HG03342 (cell line): ENCODE data around the gene ARHGAP29.
"Not testable (repeated sequence)": the region's sequence is repeated elsewhere in the genome, so short reads cannot be mapped to it uniquely, and the experiment has no call there.

Source experiments
- ATAC-seq: cut with Tn5 transposase; IDR thresholded peaks from one replicate; pipeline ENCODE4 v1.9.1; 2021; ENCODE audit warnings: mild to moderate bottlenecking, moderate library complexity; ENCODE audit not compliant: unreplicated experiment

Gene ARHGAP29

GRCh38 chr1:94183197-94183815 lies 54.1 kb downstream of the ARHGAP29 start:
- no peak for ATAC-seq

- ATAC-seq, result no peak
Measured at GRCh38 chr1:94182191-94182590, 55.2 kb downstream of the ARHGAP29 start.

- no peak for ATAC-seq
Measured at GRCh38 chr1:94180650-94181049, 56.7 kb downstream of the ARHGAP29 start.

GRCh38 chr1:94178901-94179300 lies 58.5 kb downstream of the ARHGAP29 start:
- ATAC-seq, result no peak

GRCh38 chr1:94169126-94169525 lies 68.3 kb downstream of the ARHGAP29 start:
- ATAC-seq, result no peak

DNA sequence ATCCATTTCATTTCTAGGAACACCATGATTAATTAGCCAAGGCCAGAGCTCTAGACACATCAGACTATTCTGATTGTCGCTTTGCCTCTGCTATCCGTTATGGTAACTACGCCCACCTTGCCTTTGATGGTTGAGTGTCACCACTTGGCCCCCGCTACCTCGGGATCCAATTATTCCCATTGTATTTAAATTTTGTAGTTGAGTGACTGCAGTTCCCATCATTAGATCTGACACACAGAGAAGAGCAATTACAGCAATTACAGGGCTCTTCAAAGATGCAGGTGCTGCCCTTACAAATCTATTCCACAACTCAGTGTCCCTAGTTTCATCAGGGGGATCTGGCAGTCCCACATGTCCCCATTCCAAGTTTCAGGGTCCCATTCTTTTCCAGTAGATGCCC lies 71.5 kb downstream of the ARHGAP29 start:
- ATAC-seq, result no peak

GRCh38 chr1:94164885-94165284 lies 72.5 kb downstream of the ARHGAP29 start:
- ATAC-seq, result not testable (repeated sequence)

DNA sequence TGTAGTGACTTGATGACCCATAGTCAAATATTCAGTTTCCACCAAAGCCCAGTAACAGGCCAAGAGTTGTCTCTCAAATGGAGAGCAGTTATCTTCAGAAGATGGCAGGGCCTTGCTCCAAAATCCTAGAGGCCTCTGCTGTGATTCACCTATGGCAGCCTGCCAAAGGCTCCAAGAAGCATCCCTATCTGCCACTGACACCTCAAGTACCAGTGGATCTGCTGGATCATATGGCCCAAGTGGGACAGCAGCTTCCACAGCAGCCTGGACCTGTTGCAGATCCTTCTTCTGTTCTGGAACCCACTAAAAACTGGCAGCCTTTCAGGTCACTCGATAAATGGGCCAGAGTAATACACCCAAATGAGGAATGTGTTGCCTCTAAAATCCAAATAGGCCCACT lies 73.3 kb downstream of the ARHGAP29 start:
- not testable (repeated sequence) for ATAC-seq

DNA sequence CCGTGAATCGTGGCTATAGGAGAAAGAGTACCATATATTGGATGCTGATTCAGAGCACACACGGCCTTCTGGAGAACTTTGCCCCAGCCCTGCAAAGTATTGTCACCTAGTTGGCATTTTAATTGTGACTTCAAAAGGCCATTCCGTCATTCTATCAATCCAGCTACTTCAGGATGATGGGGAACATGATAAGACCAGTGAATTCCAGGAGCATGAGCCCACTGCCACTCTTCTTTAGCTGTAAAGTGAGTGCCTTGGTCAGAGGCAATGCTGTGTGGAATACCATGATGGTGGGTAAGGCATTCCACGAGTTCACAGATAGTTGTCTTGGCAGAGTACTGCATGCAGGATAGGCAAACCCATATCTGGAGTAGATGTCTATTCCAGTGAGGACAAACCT lies 74.1 kb downstream of the ARHGAP29 start:
- not testable (repeated sequence) for ATAC-seq

- no peak for ATAC-seq
Measured at GRCh38 chr1:94160811-94161210, 76.6 kb downstream of the ARHGAP29 start.

DNA sequence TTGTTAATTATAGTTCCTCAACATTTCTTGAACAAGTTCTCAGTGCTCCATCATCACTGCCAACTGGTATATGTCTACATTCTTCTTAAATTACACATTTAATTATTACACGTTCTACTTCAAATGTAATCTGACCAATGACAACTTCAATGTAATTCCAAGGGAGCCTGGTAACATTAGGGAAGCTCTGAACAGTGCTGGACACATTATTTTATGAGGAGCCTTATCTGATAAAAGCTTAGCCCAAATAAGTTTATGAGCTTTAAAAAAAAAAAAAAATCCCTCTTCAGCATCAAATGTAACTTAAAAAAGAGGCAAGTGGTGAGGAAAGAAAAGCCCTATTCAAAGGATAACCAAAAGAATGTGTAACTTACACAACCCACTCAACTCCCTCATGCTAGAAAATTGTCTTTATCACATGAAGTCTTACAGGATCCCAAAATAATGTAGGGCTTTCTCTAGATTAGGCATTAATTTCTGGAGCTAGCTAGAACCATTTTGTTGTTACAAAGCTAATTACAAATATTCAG lies 81.2 kb downstream of the ARHGAP29 start:
- ATAC-seq, result no peak

GRCh38 chr1:94154989-94155388 lies 82.4 kb downstream of the ARHGAP29 start:
- ATAC-seq, result no peak

- ATAC-seq, result no peak
Measured at GRCh38 chr1:94153133-94153532, 84.3 kb downstream of the ARHGAP29 start.

DNA sequence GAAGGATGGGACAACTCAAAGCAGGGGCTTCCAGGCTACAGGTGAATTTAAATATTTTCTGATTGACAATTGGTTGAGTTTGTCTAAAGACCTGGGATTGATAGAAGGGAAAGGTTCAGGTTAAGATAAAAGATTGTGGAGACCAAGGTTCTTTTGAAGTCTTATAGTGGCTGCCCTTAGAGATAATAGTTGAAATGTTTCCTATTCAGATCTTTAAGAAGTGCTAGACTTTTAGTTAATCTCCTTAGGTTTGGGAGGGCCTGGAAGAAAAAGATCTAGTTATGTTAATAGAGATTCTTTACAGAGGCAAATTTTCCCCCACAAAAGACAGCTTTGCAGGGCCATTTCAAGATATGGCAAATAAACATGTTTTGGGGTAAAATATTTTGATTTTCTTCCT lies 88.2 kb downstream of the ARHGAP29 start:
- not testable (repeated sequence) for ATAC-seq

GRCh38 chr1:94146273-94146672 lies 91.1 kb downstream of the ARHGAP29 start:
- no peak for ATAC-seq

GRCh38 chr1:94144836-94145235 lies 92.5 kb downstream of the ARHGAP29 start:
- no peak for ATAC-seq

DNA sequence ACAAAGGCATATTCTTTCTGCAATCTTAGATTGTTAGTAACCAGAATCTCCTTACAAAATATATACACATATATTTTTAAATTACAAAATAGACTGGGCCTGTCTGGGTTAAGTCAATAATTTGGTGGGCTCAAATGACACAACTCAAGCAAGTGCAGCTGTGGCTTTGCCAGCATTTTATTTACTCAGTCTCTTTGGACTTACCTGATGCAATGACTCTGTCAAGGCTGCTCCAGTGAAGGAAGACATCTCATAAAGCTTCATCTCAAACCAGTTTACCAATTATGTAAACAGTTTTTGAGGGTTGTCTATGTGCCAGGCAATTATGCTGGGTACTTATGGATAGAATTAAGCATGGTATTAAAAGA lies 93.6 kb downstream of the ARHGAP29 start:
- no peak for ATAC-seq

DNA sequence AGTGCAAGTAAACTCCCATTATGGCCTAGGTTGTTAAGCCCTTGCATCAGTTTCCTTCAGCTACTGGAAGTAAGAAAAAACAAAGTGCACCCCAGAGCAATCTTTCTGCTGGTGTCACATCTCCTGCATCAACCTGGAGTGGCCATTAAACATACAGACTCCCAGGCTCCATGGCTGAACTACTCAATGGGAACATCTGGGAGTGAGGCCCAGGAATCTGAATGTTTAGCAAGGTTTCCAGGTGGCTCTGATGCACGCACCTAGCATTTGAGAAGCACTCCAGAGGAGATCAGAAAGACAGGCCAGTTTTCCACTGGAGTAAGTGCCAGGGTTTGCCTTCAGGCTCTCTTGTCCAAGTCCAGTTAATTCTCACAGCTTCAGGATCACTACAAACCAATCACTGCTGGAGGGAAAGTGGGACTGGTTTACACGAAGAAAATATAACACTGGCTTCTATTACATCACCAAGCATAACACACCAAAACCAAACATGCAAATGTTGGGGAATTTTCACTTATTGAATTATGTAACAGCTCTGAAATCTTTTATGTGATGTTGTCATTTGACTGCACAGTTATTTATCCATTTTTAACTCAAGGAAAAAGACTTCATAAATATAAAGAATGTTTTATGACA lies 94.1 kb downstream of the ARHGAP29 start:
- no peak for ATAC-seq

DNA sequence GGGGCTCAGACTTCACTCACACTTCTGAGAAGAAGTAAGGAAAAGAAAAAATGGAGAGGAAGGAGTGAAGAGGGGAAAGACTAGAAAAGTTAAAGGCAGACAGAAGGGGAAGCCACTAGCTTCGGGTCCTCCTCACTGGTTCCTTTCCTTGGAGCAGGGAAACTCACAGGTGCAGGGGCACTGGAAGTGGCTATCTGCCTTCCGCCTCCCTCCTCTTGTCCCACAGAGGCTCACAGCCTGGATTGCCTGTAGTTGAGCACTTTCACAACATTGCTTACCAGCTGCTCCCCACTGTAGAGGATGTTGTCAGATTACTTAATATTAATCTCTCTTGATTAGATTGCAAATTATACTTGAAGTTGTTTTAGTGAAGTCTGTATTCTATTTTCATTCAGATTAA lies 94.8 kb downstream of the ARHGAP29 start:
- ATAC-seq, result no peak

DNA sequence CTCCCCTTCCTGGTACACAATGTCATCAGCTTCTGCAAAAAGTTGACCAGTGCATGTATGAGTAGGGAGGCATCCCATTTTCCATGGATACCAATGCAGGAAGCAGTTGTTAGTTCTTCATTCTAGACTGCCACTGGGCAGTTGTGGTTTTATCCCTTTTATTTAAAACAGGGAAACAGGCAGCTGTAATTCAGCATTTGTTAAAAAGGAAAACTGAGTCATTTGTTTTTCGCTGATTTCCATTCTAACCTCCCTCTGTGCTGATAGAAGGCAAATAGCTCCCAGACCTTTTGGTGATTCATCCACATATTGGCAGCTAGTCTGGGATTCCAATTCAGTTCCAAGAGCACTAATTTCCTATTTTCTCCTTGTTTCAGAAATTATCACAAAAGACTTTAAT lies 95.4 kb downstream of the ARHGAP29 start:
- ATAC-seq, result no peak

- ATAC-seq, result no peak
Measured at GRCh38 chr1:94132111-94132510, 105.3 kb downstream of the ARHGAP29 start.

DNA sequence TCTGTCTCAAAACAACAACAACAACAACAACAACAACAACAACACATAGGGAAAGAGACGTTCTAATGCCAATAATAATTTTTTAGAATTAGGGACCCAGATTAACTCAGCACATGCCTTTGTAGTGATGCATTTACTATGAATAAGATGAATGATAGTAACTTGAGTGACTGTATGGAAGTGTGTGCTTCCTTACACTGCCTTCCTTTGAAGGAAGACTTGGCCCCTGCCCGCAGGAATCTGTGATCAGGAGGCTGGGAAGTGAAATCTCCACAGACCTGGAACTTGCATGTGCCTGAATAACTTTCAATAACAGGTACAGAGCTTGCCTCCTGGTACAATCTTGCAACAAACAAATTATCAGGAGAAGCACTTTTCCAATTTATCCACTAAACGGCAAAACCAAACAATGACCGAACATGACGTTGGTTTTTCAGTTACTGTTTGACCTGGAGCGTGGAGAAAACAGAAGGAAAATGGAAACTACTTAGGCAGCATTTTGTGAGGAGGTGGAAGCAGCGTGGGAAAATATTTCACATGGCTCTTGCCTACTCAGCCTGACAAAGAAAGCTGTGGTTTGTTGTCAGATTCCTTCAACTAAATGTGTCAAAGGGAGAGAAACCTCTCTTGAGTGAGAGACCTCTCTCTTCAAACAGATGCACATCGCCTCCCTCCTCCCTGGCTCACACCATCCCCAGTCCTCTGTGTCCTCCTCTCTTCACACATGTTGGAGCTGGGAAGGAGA lies 106.4 kb downstream of the ARHGAP29 start:
- ATAC-seq, result no peak
